ENCODE data around the gene CBX7. TPM values are rescaled to one million over a fixed set of nuclear protein-coding genes. Genes with fewer than 3 reads are reported as not detected.

CBX7 gene
- total and polyA plus RNA-seq, 2 donors (not counting 3 experiments of a cell fraction or from before 2014, with no cell fraction given) = 3.4 to 7.1 TPM

DNA sequence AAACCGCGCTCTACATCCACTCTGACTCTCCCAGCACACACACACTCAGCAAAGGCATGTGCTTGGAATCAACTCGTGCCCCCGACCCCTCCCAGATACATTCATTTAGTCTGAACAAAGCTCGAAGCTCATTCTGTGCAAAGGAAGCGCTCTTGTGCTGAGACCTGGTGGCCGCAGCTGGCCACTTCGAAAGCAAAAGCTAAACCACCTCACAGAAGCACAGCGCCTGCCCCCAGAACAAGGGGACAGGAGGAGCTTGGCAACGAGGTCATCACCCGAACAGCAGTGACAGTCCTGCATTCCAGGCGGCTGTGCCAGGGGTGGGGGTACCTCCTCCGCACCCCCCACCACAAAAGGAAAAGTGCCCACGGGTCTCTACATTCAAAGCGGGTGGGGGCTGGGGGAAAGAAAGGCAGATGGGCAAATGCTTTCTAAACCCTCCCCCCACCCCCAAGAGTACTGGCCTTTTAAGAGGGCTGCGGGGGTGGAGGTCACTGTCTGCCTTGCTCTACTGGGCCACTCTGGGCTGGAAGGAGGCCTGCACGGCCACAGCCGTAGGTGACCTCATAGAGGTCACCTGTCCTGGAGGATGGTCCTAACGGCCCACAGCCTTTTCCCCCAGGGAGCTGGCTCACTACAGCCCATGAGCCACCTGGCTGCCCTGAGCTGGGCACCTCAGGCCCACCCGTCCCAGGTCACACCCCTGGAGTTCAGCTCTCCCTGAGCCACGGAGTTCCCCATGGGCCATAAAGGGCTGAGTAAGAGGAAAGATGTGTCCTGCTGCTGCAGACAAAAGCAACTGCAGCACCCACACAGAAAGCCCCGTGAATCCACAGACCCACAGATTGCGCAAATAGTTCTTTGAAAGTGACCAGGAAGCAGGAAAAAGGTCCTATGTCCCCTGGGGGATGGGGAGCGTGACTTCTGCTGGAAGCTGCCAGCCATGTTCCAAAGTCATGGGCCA is 21.3 kb downstream of the CBX7 start:
- no peaks in the 10 kb centered on the region for H3K9me1 ChIP-seq (replicated peaks; ENCODE audit: control insufficient read depth, extremely low read depth, insufficient read depth, low read length)
- peaks cover 0 to 2% of the 10 kb centered on the region in 2 experiments for H3K27me3 ChIP-seq (ENCODE audit: control insufficient read depth in 2 of 2, insufficient read depth in 2 of 2, low read length in 2 of 2)
- CTCF ChIA-PET = interaction anchor here (0.7 to 1.6 kb wide), 3 partner anchors 9 to 362 kb away, joined by 3 to 5 read pairs (median 4); no protein-coding TSS in a partner anchor
- no peak for FAIRE-seq
- H3K79me2 ChIP-seq (ENCODE audit: control insufficient read depth, insufficient read depth, low read length) = no peaks in the 10 kb centered on the region
- intact Hi-C loops (cut with micrococcal nuclease) = no loop called here
- no peaks in the 10 kb centered on the region for H4K20me1 ChIP-seq (replicated peaks; ENCODE audit: control insufficient read depth, extremely low read depth, insufficient read depth, low read length)
- no peak overlapping the region for H3K27ac ChIP-seq (ENCODE audit: insufficient read depth, low read depth, low read length)
- no peak overlapping the region for H3K4me2 ChIP-seq (ENCODE audit: insufficient read depth, low read length)
- no peak for DNase-seq (ENCODE audit: low read depth, low spot score)
- POLR2A ChIA-PET = no interaction called here
- H3K36me3 ChIP-seq (ENCODE audit: control insufficient read depth in 2 of 2, extremely low read depth in 1 of 2, insufficient read depth in 2 of 2, low read length in 2 of 2) = no peaks in the 10 kb centered on the region
- H3K4me1 ChIP-seq (ENCODE audit: control insufficient read depth, extremely low read depth, insufficient read depth, low read length) = no peaks in the 10 kb centered on the region
- no peaks in the 10 kb centered on the region for H3K9me3 ChIP-seq (replicated peaks; ENCODE audit: control insufficient read depth, insufficient read depth, low read length)
- no TSS peak for BruUV-seq (replicated peaks)
- TF ChIP-seq POLR2AphosphoS5 (IDR thresholded peaks at IDR 0.05; ENCODE audit: insufficient read depth, low read depth, low read length) = no peak
- TF ChIP-seq FOS (IDR thresholded peaks at IDR 0.05; ENCODE audit: borderline replicate concordance, insufficient read depth, low read length) = no peak
- no peak for TF ChIP-seq POLR2A (IDR thresholded peaks at IDR 0.05; ENCODE audit: low read depth, low read length)
- TF ChIP-seq MYC (IDR thresholded peaks at IDR 0.05; ENCODE audit: low read depth, low read length) = no peak
- H3K4me3 ChIP-seq (replicated peaks in 1 of 3; ENCODE audit: insufficient read depth in 1 of 3, low read depth in 1 of 3, low read length in 3 of 3) = no peak overlapping the region
- no peak overlapping the region for H3K9ac ChIP-seq (replicated peaks; ENCODE audit: extremely low read depth, insufficient read depth, low read length)
- dilution Hi-C loops (cut with MboI; ENCODE audit: extremely low pct_ligation_motif_present, low sequenced_read_pairs) = no loop called here
- H2AFZ ChIP-seq (ENCODE audit: low read depth, low read length) = no peak overlapping the region

DNA sequence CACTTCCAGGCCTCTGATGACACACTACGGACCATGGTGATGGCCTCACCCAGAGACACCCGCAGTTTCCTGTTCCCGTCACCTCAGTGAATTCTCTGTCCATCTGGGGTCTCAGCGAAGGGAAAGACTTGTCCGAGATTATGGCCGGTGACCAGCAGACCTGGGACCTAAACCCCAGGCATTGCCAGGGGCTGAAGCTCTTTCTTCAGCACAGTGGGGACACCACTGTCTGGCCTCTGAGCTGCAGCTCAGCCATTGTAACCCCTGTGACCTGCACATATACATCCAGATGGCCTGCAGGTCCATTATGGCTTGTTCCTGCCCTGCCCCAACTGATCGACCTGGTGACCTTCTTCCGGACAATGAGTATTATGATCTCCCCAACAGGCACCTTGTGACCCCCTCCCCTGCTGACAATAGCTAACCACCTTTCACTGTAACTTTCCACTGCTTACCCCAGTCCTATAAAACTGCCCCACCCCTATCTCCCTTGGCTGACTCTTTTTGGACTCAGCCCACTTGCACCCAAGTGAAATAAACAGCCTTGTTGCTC is 22.3 kb downstream of the CBX7 start:
- Histone ChIP-seq H3K4me3 (replicated peaks in 1 of 3; ENCODE audit: insufficient read depth in 1 of 3, low read depth in 1 of 3, low read length in 3 of 3) (no peak overlapping the region), H3K79me2 (ENCODE audit: control insufficient read depth, insufficient read depth, low read length) (no peaks in the 10 kb centered on the region), H4K20me1 (replicated peaks; ENCODE audit: control insufficient read depth, extremely low read depth, insufficient read depth, low read length) (no peaks in the 10 kb centered on the region), H3K36me3 (ENCODE audit: control insufficient read depth in 2 of 2, extremely low read depth in 1 of 2, insufficient read depth in 2 of 2, low read length in 2 of 2) (no peaks in the 10 kb centered on the region), H3K9me1 (replicated peaks; ENCODE audit: control insufficient read depth, extremely low read depth, insufficient read depth, low read length) (no peaks in the 10 kb centered on the region), H3K9me3 (replicated peaks; ENCODE audit: control insufficient read depth, insufficient read depth, low read length) (no peaks in the 10 kb centered on the region), H2AFZ (ENCODE audit: low read depth, low read length) (no peak overlapping the region), H3K27ac (ENCODE audit: insufficient read depth, low read depth, low read length) (no peak overlapping the region), H3K4me2 (ENCODE audit: insufficient read depth, low read length) (no peak overlapping the region), H3K4me1 (ENCODE audit: control insufficient read depth, extremely low read depth, insufficient read depth, low read length) (no peaks in the 10 kb centered on the region), H3K27me3 (ENCODE audit: control insufficient read depth in 2 of 2, insufficient read depth in 2 of 2, low read length in 2 of 2) (peaks cover 0 to 4% of the 10 kb centered on the region in 2 experiments), H3K9ac (replicated peaks; ENCODE audit: extremely low read depth, insufficient read depth, low read length) (no peak overlapping the region)
- DNase-seq (ENCODE audit: low read depth, low spot score) (no peak), FAIRE-seq (no peak)
- dilution Hi-C loops (cut with MboI; ENCODE audit: extremely low pct_ligation_motif_present, low sequenced_read_pairs) = no loop called here
- intact Hi-C loops (cut with micrococcal nuclease) = no loop called here
- BruUV-seq (replicated peaks) = no TSS peak
- no peak for TF ChIP-seq EZH2 (IDR thresholded peaks at IDR 0.05; ENCODE audit: borderline replicate concordance, low read depth, low read length, severe bottlenecking)
- TF ChIP-seq, protein P1, sequence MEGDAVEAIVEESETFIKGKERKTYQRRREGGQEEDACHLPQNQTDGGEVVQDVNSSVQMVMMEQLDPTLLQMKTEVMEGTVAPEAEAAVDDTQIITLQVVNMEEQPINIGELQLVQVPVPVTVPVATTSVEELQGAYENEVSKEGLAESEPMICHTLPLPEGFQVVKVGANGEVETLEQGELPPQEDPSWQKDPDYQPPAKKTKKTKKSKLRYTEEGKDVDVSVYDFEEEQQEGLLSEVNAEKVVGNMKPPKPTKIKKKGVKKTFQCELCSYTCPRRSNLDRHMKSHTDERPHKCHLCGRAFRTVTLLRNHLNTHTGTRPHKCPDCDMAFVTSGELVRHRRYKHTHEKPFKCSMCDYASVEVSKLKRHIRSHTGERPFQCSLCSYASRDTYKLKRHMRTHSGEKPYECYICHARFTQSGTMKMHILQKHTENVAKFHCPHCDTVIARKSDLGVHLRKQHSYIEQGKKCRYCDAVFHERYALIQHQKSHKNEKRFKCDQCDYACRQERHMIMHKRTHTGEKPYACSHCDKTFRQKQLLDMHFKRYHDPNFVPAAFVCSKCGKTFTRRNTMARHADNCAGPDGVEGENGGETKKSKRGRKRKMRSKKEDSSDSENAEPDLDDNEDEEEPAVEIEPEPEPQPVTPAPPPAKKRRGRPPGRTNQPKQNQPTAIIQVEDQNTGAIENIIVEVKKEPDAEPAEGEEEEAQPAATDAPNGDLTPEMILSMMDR (IDR thresholded peaks at IDR 0.05; ENCODE audit: extremely low read depth in 1 of 2, insufficient read depth in 1 of 2, low read depth in 1 of 2, low read length in 2 of 2) = no peak
- no peak for TF ChIP-seq FOS (IDR thresholded peaks at IDR 0.05; ENCODE audit: borderline replicate concordance, insufficient read depth, low read length)
- TF ChIP-seq GATA2 (IDR thresholded peaks at IDR 0.05; ENCODE audit: insufficient read depth, insufficient read length, low read depth, low read length) = no peak
- TF ChIP-seq POLR2AphosphoS5 (IDR thresholded peaks at IDR 0.05; ENCODE audit: insufficient read depth, low read depth, low read length) = no peak
- no peak for TF ChIP-seq MYC (IDR thresholded peaks at IDR 0.05; ENCODE audit: low read depth, low read length)
- TF ChIP-seq JUN (IDR thresholded peaks at IDR 0.05; ENCODE audit: borderline replicate concordance, insufficient read depth, insufficient read length, low read depth) = no peak
- no peak for TF ChIP-seq POLR2A (IDR thresholded peaks at IDR 0.05; ENCODE audit: low read depth, low read length)
- TF ChIP-seq, protein P2, sequence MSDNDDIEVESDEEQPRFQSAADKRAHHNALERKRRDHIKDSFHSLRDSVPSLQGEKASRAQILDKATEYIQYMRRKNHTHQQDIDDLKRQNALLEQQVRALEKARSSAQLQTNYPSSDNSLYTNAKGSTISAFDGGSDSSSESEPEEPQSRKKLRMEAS (IDR thresholded peaks at IDR 0.05; ENCODE audit: insufficient read depth, insufficient read length) = no peak
- POLR2A ChIA-PET = no interaction called here
- CTCF ChIA-PET = interaction anchor here (0.7 to 1.6 kb wide), 3 partner anchors 8 to 361 kb away, joined by 3 to 5 read pairs (median 4); no protein-coding TSS in a partner anchor

All from endothelial cell of umbilical vein (primary cell).